CD8-positive, alpha-beta memory T cell (primary cell): ENCODE measurements around the gene LHPP. TPM values are rescaled to one million over a fixed set of nuclear protein-coding genes. Genes with fewer than 3 reads are reported as not detected.
"Not testable (repeated sequence)": the region's sequence is repeated elsewhere in the genome, so short reads cannot be mapped to it uniquely, and the experiment has no call there.

Source experiments
- CTCF ChIA-PET: fragments of 350-600 bp; sonication (Branson Sonifier 250); formaldehyde crosslinking; loops from one replicate; lab custom pipeline; 2021; ENCODE audit warnings: antibody characterized with exemption; lab: Charles Lee
- POLR2A ChIA-PET: fragments of 350-600 bp; sonication (Branson Sonifier 250); formaldehyde crosslinking; loops from one replicate; lab custom pipeline; 2021; ENCODE audit warnings: antibody characterized with exemption; lab: Charles Lee
- DNase-seq, 5 donors: peaks; one replicate each; pipeline versions ENCODE4 v3.0.0 to v3.0.0-alpha.2; 2020 to 2022; ENCODE audit warnings: mixed read lengths in 1 of 5
- H3K27ac ChIP-seq: one replicate; pipeline ENCODE4 v1.7.0; 2013; ENCODE audit warnings: low read depth, mild to moderate bottlenecking, low read length, moderate library complexity
- H3K27me3 ChIP-seq: 2 replicates; pipeline ENCODE4 v1.7.0; 2013; ENCODE audit warnings: low read length, mild to moderate bottlenecking; ENCODE audit not compliant: insufficient read depth, poor library complexity, severe bottlenecking
- H3K36me3 ChIP-seq: 2 replicates; pipeline ENCODE4 v1.7.0; 2013; ENCODE audit warnings: mild to moderate bottlenecking, low read length, moderate library complexity; ENCODE audit not compliant: insufficient read depth
- H3K4me1 ChIP-seq: 2 replicates; pipeline ENCODE4 v1.7.0; 2013; ENCODE audit warnings: mild to moderate bottlenecking, low read length, moderate library complexity; ENCODE audit not compliant: insufficient read depth
- H3K4me3 ChIP-seq: 2 replicates; pipeline ENCODE4 v1.7.0; 2013; ENCODE audit warnings: mild to moderate bottlenecking, low read length
- H3K9me3 ChIP-seq: 2 replicates; pipeline ENCODE4 v1.7.0; 2013; ENCODE audit warnings: mild to moderate bottlenecking, low read length
- H3K27ac Mint-ChIP-seq, 8 donors: one replicate each; pipeline ENCODE4 v1.8.0; 2020 to 2021; ENCODE audit warnings: mixed read lengths in 8 of 8, mild to moderate bottlenecking in 6 of 8, inconsistent platforms in 3 of 8, moderate library complexity in 3 of 8
- H3K27me3 Mint-ChIP-seq, 2 donors: one replicate each; pipeline ENCODE4 v1.8.0; 2020 to 2021; ENCODE audit warnings: mixed read lengths in 2 of 2, mild to moderate bottlenecking in 1 of 2, moderate library complexity in 1 of 2
- H3K36me3 Mint-ChIP-seq, 3 donors: one replicate each; pipeline ENCODE4 v1.8.0; 2020 to 2021; ENCODE audit warnings: mixed read lengths in 3 of 3, inconsistent platforms in 1 of 3, mild to moderate bottlenecking in 1 of 3
- H3K4me1 Mint-ChIP-seq, 3 donors: one replicate each; pipeline ENCODE4 v1.8.0; 2020 to 2021; ENCODE audit warnings: mixed read lengths in 3 of 3, inconsistent platforms in 1 of 3, mild to moderate bottlenecking in 1 of 3
- H3K4me3 Mint-ChIP-seq, 7 donors: one replicate each; pipeline ENCODE4 v1.8.0; 2020 to 2021; ENCODE audit warnings: mixed read lengths in 7 of 7, mild to moderate bottlenecking in 6 of 7, moderate library complexity in 4 of 7, inconsistent platforms in 2 of 7
- H3K9me3 Mint-ChIP-seq, 5 donors: one replicate each; pipeline ENCODE4 v1.8.0; 2020 to 2022; ENCODE audit warnings: mixed read lengths in 5 of 5, mild to moderate bottlenecking in 3 of 5, moderate library complexity in 2 of 5, inconsistent platforms in 1 of 5
- polyA plus RNA-seq: library from polyadenylated mRNA; unstranded; fragments of 300-500 nt; fragmentation: Illumina TruSeq; gene quantifications from one replicate; pipeline ENCODE4 v1.2.3, GENCODE V29; 2021
- total RNA-seq, 2 experiments: library from RNA; stranded (reverse); gene quantifications; one replicate each; pipeline ENCODE4 v1.2.3, GENCODE V29; 2021

LHPP gene
- total and polyA plus RNA-seq, 3 experiments from 2014 or later = 5.2 to 19.1 (median 6.3) TPM

GRCh38 chr10:124586142-124586541, 124.5 kb downstream of the LHPP start:
- H3K4me3 Mint-ChIP-seq = peak overlapping the region in 1 of 7 donors; percentile 3
- Histone ChIP-seq H3K27ac (no peak overlapping the region), H3K36me3 (no peaks in the 10 kb centered on the region), H3K4me3 (no peak overlapping the region), H3K9me3 (no peaks in the 10 kb centered on the region), H3K4me1 (no peaks in the 10 kb centered on the region), H3K27me3 (no peaks in the 10 kb centered on the region)
- ChIA-PET CTCF (no interaction called here), POLR2A (no interaction called here)
- H3K9me3 Mint-ChIP-seq = peaks cover 0 to under 1% (median under 1%) of the 10 kb centered on the region in 5 donors
- no peak overlapping the region for H3K27ac Mint-ChIP-seq
- DNase-seq = no peak
- peaks cover 0 to 11% (median 4%) of the 10 kb centered on the region in 3 donors for H3K36me3 Mint-ChIP-seq
- H3K4me1 Mint-ChIP-seq = no peaks in the 10 kb centered on the region
- no peaks in the 10 kb centered on the region for H3K27me3 Mint-ChIP-seq

- POLR2A ChIA-PET = no interaction called here
- H3K27ac ChIP-seq = no peak overlapping the region
- peak in 1 of 5 donors; percentile 31 for DNase-seq
- no peaks in the 10 kb centered on the region for H3K4me1 ChIP-seq
- no peaks in the 10 kb centered on the region for H3K36me3 ChIP-seq
- CTCF ChIA-PET = no interaction called here
- peaks cover 0 to 2% (median 0%) of the 10 kb centered on the region in 5 donors for H3K9me3 Mint-ChIP-seq
- no peak overlapping the region for H3K4me3 ChIP-seq
- H3K4me1 Mint-ChIP-seq = no peaks in the 10 kb centered on the region
- no peak overlapping the region for H3K4me3 Mint-ChIP-seq
- peaks cover 0 to 1% of the 10 kb centered on the region in 2 donors for H3K27me3 Mint-ChIP-seq
- H3K27ac Mint-ChIP-seq = no peak overlapping the region
- H3K27me3 ChIP-seq = no peaks in the 10 kb centered on the region
- H3K36me3 Mint-ChIP-seq = peaks cover 0 to 7% (median 4%) of the 10 kb centered on the region in 3 donors
- H3K9me3 ChIP-seq = no peaks in the 10 kb centered on the region
Observed at GRCh38 chr10:124587811-124588211, 126.2 kb downstream of the LHPP start.

- H3K36me3 Mint-ChIP-seq, H3K27ac Mint-ChIP-seq, H3K4me3 ChIP-seq, H3K4me1 Mint-ChIP-seq, H3K4me1 ChIP-seq, H3K4me3 Mint-ChIP-seq, CTCF ChIA-PET, DNase-seq, H3K27me3 ChIP-seq, H3K36me3 ChIP-seq, H3K9me3 Mint-ChIP-seq, H3K27ac ChIP-seq, POLR2A ChIA-PET, H3K27me3 Mint-ChIP-seq, H3K9me3 ChIP-seq: not testable (repeated sequence)
Observed at GRCh38 chr10:124588341-124588735, 126.7 kb downstream of the LHPP start.

- peaks cover 0 to 2% (median 0%) of the 10 kb centered on the region in 5 donors for H3K9me3 Mint-ChIP-seq
- ChIA-PET POLR2A (no interaction called here), CTCF (no interaction called here)
- no peak overlapping the region for H3K4me3 Mint-ChIP-seq
- Histone ChIP-seq H3K27ac (no peak overlapping the region), H3K4me1 (no peaks in the 10 kb centered on the region), H3K27me3 (no peaks in the 10 kb centered on the region), H3K36me3 (no peaks in the 10 kb centered on the region), H3K9me3 (no peaks in the 10 kb centered on the region), H3K4me3 (no peak overlapping the region)
- no peaks in the 10 kb centered on the region for H3K4me1 Mint-ChIP-seq
- H3K36me3 Mint-ChIP-seq = peaks cover 0 to 5% (median 3%) of the 10 kb centered on the region in 3 donors
- H3K27me3 Mint-ChIP-seq = peaks cover 0 to 3% of the 10 kb centered on the region in 2 donors
- H3K27ac Mint-ChIP-seq = no peak overlapping the region
- peak in 1 of 5 donors; percentile 41 for DNase-seq
Observed at GRCh38 chr10:124588736-124589490, 127.3 kb downstream of the LHPP start.

- no peaks in the 10 kb centered on the region for H3K36me3 ChIP-seq
- H3K9me3 Mint-ChIP-seq = peaks cover 0 to 2% (median 0%) of the 10 kb centered on the region in 5 donors
- ChIA-PET POLR2A (no interaction called here), CTCF (no interaction called here)
- H3K27ac ChIP-seq = no peak overlapping the region
- no peak overlapping the region for H3K4me3 Mint-ChIP-seq
- H3K36me3 Mint-ChIP-seq = peaks cover 0 to 5% (median 3%) of the 10 kb centered on the region in 3 donors
- H3K27me3 Mint-ChIP-seq = peaks cover 0 to 3% of the 10 kb centered on the region in 2 donors
- H3K9me3 ChIP-seq = no peaks in the 10 kb centered on the region
- DNase-seq = peak in 1 of 5 donors; percentile 41
- no peaks in the 10 kb centered on the region for H3K27me3 ChIP-seq
- H3K4me3 ChIP-seq = no peak overlapping the region
- no peaks in the 10 kb centered on the region for H3K4me1 ChIP-seq
- H3K27ac Mint-ChIP-seq = no peak overlapping the region
- H3K4me1 Mint-ChIP-seq = no peaks in the 10 kb centered on the region
Observed at GRCh38 chr10:124589491-124590041, 127.9 kb downstream of the LHPP start.

GRCh38 chr10:124590216-124591122, 128.8 kb downstream of the LHPP start:
- no peaks in the 10 kb centered on the region for H3K9me3 ChIP-seq
- ChIA-PET POLR2A (no interaction called here), CTCF (no interaction called here)
- Mint-ChIP-seq H3K27me3 (peaks cover 0 to 3% of the 10 kb centered on the region in 2 donors), H3K4me1 (peaks cover 0 to 1% (median 0%) of the 10 kb centered on the region in 3 donors), H3K27ac (no peak overlapping the region), H3K9me3 (peaks cover 0 to 2% (median 0%) of the 10 kb centered on the region in 5 donors), H3K36me3 (peaks cover 0 to 5% (median 3%) of the 10 kb centered on the region in 3 donors), H3K4me3 (peak overlapping the region in 1 of 7 donors; percentile 66)
- no peaks in the 10 kb centered on the region for H3K27me3 ChIP-seq
- H3K4me1 ChIP-seq = no peaks in the 10 kb centered on the region
- no peaks in the 10 kb centered on the region for H3K36me3 ChIP-seq
- DNase-seq = peak in 1 of 5 donors; percentile 33
- H3K4me3 ChIP-seq = no peak overlapping the region
- no peak overlapping the region for H3K27ac ChIP-seq

- ChIA-PET POLR2A (no interaction called here), CTCF (no interaction called here)
- DNase-seq = peak in 1 of 5 donors; percentile 36
- H3K9me3 ChIP-seq = no peaks in the 10 kb centered on the region
- no peak overlapping the region for H3K27ac ChIP-seq
- H3K4me1 ChIP-seq = no peaks in the 10 kb centered on the region
- H3K36me3 ChIP-seq = no peaks in the 10 kb centered on the region
- peaks cover 0 to 2% (median 0%) of the 10 kb centered on the region in 5 donors for H3K9me3 Mint-ChIP-seq
- peaks cover 0 to 3% of the 10 kb centered on the region in 2 donors for H3K27me3 Mint-ChIP-seq
- peaks cover 0 to 1% (median 0%) of the 10 kb centered on the region in 3 donors for H3K4me1 Mint-ChIP-seq
- H3K27me3 ChIP-seq = no peaks in the 10 kb centered on the region
- H3K4me3 Mint-ChIP-seq = no peak overlapping the region
- peaks cover 0 to 5% (median 5%) of the 10 kb centered on the region in 3 donors for H3K36me3 Mint-ChIP-seq
- no peak overlapping the region for H3K4me3 ChIP-seq
- peak overlapping the region in 1 of 8 donors; percentile 74 for H3K27ac Mint-ChIP-seq
Observed at GRCh38 chr10:124591123-124591495, 129.5 kb downstream of the LHPP start.
